ENCODE data around the gene ZFHX3.

DNA sequence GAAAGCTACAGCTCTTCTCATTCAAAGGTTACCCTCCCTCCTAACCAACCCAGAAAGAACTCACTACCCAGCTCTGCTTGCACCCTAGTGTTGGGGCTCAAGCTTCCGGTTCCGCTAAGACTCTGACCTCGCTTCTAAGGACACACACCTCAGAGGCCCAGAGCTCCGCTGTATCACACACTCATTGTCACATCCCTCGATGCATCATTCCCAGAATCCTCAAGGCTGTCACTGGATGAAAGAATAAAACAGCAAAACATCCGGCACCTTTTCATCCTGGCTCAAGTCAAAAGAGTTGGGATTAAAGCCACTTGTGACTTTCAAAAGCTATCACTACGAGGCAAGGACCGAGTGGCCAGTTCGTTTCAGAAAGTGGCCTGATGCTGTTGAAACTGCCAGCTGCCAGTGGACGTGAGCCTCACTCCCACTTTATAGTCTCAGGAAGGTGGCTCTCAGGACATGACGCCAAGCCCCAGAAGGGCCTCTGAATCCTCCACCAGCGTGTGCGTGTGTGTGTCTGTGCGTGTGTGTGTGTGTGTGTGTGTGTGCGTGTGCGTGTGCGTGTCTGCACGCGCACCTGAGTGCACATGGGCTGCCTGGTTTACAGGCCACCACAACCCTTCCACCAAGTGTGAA, 29.0 kb downstream of the ZFHX3 start:
- TF ChIP-seq, protein P1, sequence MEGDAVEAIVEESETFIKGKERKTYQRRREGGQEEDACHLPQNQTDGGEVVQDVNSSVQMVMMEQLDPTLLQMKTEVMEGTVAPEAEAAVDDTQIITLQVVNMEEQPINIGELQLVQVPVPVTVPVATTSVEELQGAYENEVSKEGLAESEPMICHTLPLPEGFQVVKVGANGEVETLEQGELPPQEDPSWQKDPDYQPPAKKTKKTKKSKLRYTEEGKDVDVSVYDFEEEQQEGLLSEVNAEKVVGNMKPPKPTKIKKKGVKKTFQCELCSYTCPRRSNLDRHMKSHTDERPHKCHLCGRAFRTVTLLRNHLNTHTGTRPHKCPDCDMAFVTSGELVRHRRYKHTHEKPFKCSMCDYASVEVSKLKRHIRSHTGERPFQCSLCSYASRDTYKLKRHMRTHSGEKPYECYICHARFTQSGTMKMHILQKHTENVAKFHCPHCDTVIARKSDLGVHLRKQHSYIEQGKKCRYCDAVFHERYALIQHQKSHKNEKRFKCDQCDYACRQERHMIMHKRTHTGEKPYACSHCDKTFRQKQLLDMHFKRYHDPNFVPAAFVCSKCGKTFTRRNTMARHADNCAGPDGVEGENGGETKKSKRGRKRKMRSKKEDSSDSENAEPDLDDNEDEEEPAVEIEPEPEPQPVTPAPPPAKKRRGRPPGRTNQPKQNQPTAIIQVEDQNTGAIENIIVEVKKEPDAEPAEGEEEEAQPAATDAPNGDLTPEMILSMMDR (IDR thresholded peaks at IDR 0.05), result no peak
- no peak for TF ChIP-seq POLR2A (IDR thresholded peaks at IDR 0.05)

All from ovary (tissue), 3 donors.